DND-41 (cell line): ENCODE measurements around the gene AKAP10.
A peak's percentile ranks its signal among the peaks of the same experiment; 100 is the strongest.
"Not testable (repeated sequence)": the region's sequence is repeated elsewhere in the genome, so short reads cannot be mapped to it uniquely, and the experiment has no call there.

Experiments used
- ATAC-seq: fragments of 200-7000 bp; cut with Tn5 transposase; 3 replicates; pipeline ENCODE4 v1.9.1; 2021; ENCODE audit warnings: low read depth; ENCODE audit not compliant: insufficient read depth
- DNase-seq: peaks from one replicate; pipeline ENCODE4 v3.0.0-alpha.2; 2020
- H2AFZ ChIP-seq: 2 replicates; pipeline ENCODE4 v1.6.0; 2012; ENCODE audit warnings: low read depth, low read length
- H3K27ac ChIP-seq: 2 replicates; pipeline ENCODE4 v1.5.1; 2012; ENCODE audit warnings: low read length, inconsistent platforms
- H3K27me3 ChIP-seq: fragments of 200-600 bp; sonication (generic); 2 replicates; pipeline ENCODE4 v1.6.0; 2012; ENCODE audit warnings: low read length, mild to moderate bottlenecking, inconsistent platforms; ENCODE audit not compliant: insufficient read depth, poor library complexity
- H3K36me3 ChIP-seq: 2 replicates; pipeline ENCODE4 v1.5.1; 2012; ENCODE audit warnings: low read length, inconsistent platforms; ENCODE audit not compliant: insufficient read depth
- H3K4me1 ChIP-seq: 2 replicates; pipeline ENCODE4 v1.5.1; 2012; ENCODE audit warnings: mild to moderate bottlenecking, low read length; ENCODE audit not compliant: insufficient read depth
- H3K4me2 ChIP-seq: 2 replicates; pipeline ENCODE4 v1.6.0; 2012; ENCODE audit warnings: mild to moderate bottlenecking, moderate library complexity, low read length, inconsistent platforms; ENCODE audit not compliant: insufficient read depth
- H3K4me3 ChIP-seq, 2 experiments: fragments of 200-600 bp in 1 of 2; shearing (Covaris generic) in 1 of 2; 2 replicates each; pipeline ENCODE4 v1.5.1; 2012 to 2016; ENCODE audit warnings: inconsistent platforms in 2 of 2, low read length in 2 of 2, mild to moderate bottlenecking in 2 of 2, low read depth in 1 of 2, moderate library complexity in 1 of 2
- H3K79me2 ChIP-seq: 2 replicates; pipeline ENCODE4 v1.6.0; 2012; ENCODE audit warnings: low read length, inconsistent platforms; ENCODE audit not compliant: insufficient read depth
- H3K9ac ChIP-seq: 2 replicates; pipeline ENCODE4 v1.6.0; 2012; ENCODE audit warnings: low read depth, mild to moderate bottlenecking, inconsistent platforms, low read length, moderate library complexity
- H3K9me3 ChIP-seq: 2 replicates; pipeline ENCODE4 v1.5.1; 2012; ENCODE audit warnings: low read length, moderate library complexity, mild to moderate bottlenecking, inconsistent platforms; ENCODE audit not compliant: insufficient read depth, severe bottlenecking
- H4K20me1 ChIP-seq: 2 replicates; pipeline ENCODE4 v1.6.0; 2012; ENCODE audit warnings: low read length; ENCODE audit not compliant: insufficient read depth
- CTCF ChIP-seq: IDR thresholded peaks from 2 replicates; pipeline ENCODE4 v1.5.1; 2012; ENCODE audit warnings: borderline replicate concordance, low read length, moderate library complexity, mild to moderate bottlenecking; ENCODE audit not compliant: poor library complexity, severe bottlenecking; ENCODE audit errors: extremely low read depth
- EZH2 ChIP-seq: IDR thresholded peaks from 3 replicates; pipeline ENCODE4 v1.6.1; 2012; ENCODE audit warnings: borderline replicate concordance, low read depth, mild to moderate bottlenecking, moderate library complexity, low read length, inconsistent platforms; ENCODE audit not compliant: severe bottlenecking

Gene AKAP10

GRCh38 chr17:19977293-19978208 lies at the start of gene AKAP10:
Gene AKAP10 (minus strand): TSS chr17:19977828. CDS start chr17:19977679, 149 bp downstream.
- H3K36me3 ChIP-seq, result peaks cover 32% of the 10 kb centered on the region
- H3K4me2 ChIP-seq, result peak within 1 kb of the TSS; percentile 78
- H3K27ac ChIP-seq, result peak within 1 kb of the TSS; percentile 88
- H3K79me2 ChIP-seq, result peaks cover 63% of the 10 kb centered on the region
- TF ChIP-seq EZH2 (no peak), CTCF (peak; percentile 12)
- peaks cover 26% of the 10 kb centered on the region for H4K20me1 ChIP-seq
- peak within 1 kb of the TSS; percentile 90 for H2AFZ ChIP-seq
- no peaks in the 10 kb centered on the region for H3K27me3 ChIP-seq
- ATAC-seq (peak; percentile 85), DNase-seq (peak; percentile 95)
- peak within 1 kb of the TSS; percentile 77 to 93 for H3K4me3 ChIP-seq
- peaks cover 37% of the 10 kb centered on the region for H3K4me1 ChIP-seq
- H3K9ac ChIP-seq, result peak within 1 kb of the TSS; percentile 96
- no peaks in the 10 kb centered on the region for H3K9me3 ChIP-seq

GRCh38 chr17:20026960-20027359 lies 49.3 kb upstream of the AKAP10 start:
- H3K4me3 ChIP-seq, result no peak overlapping the region
- no peak overlapping the region for H3K4me2 ChIP-seq
- H2AFZ ChIP-seq, result no peak overlapping the region
- no peak overlapping the region for H3K9ac ChIP-seq
- no peaks in the 10 kb centered on the region for H3K79me2 ChIP-seq
- H3K4me1 ChIP-seq, result no peaks in the 10 kb centered on the region
- peaks cover 5% of the 10 kb centered on the region for H3K27me3 ChIP-seq
- TF ChIP-seq CTCF (no peak), EZH2 (no peak)
- no peaks in the 10 kb centered on the region for H3K9me3 ChIP-seq
- H3K36me3 ChIP-seq, result no peaks in the 10 kb centered on the region
- ATAC-seq (no peak), DNase-seq (no peak)
- H4K20me1 ChIP-seq, result no peaks in the 10 kb centered on the region
- H3K27ac ChIP-seq, result no peak overlapping the region

- Histone ChIP-seq H3K9ac (no peak overlapping the region), H3K36me3 (no peaks in the 10 kb centered on the region), H3K9me3 (no peaks in the 10 kb centered on the region), H3K4me3 (no peak overlapping the region), H3K27me3 (peaks cover 3% of the 10 kb centered on the region), H4K20me1 (no peaks in the 10 kb centered on the region), H3K4me2 (no peak overlapping the region), H3K27ac (no peak overlapping the region), H3K4me1 (no peaks in the 10 kb centered on the region), H2AFZ (no peak overlapping the region), H3K79me2 (no peaks in the 10 kb centered on the region)
- ATAC-seq, result no peak
- TF ChIP-seq CTCF (no peak), EZH2 (no peak)
- DNase-seq, result no peak
Measured at GRCh38 chr17:20022701-20023100, 45.1 kb upstream of the AKAP10 start.

GRCh38 chr17:20016475-20016992 lies 38.9 kb upstream of the AKAP10 start:
- H3K9me3 ChIP-seq, H3K4me2 ChIP-seq, H3K27ac ChIP-seq, H3K9ac ChIP-seq, H2AFZ ChIP-seq, H3K4me3 ChIP-seq, H3K4me1 ChIP-seq, H3K27me3 ChIP-seq, ATAC-seq, H4K20me1 ChIP-seq, H3K36me3 ChIP-seq, H3K79me2 ChIP-seq, DNase-seq: not testable (repeated sequence)
